ENCODE results near the gene EVI5.

- TF ChIP-seq CTCF (IDR thresholded peaks at IDR 0.05) (no peak), POLR2AphosphoS5 (IDR thresholded peaks at IDR 0.05) (no peak), EP300 (IDR thresholded peaks at IDR 0.05) (no peak), POLR2A (IDR thresholded peaks at IDR 0.05) (no peak)
These were observed 209.8 kb downstream of the EVI5 start for GRCh38 chr1:92575123-92575522.

Data from sigmoid colon (tissue), 4 donors.